Glomerular endothelial cell (primary cell): Measurements from ENCODE around the gene CMTM2. TPM values are rescaled to one million over a fixed set of nuclear protein-coding genes. Genes with fewer than 3 reads are reported as not detected.

Source experiments
- DNase-seq: peaks from one replicate; pipeline ENCODE4 v3.0.0-alpha.2; 2011; ENCODE audit warnings: low read depth, low spot score; ENCODE audit errors: extremely low read depth
- total RNA-seq: library from RNA; depleted of rRNA; stranded (reverse); fragments of >200 nt; gene quantifications from 2 replicates; pipeline ENCODE4 v1.2.3, GENCODE V29; 2015

Gene CMTM2
- total RNA-seq = not detected in 2 replicates

GRCh38 chr16:66578651-66579531 lies at the start of gene CMTM2:
CMTM2 (plus strand) TSS chr16:66579463; CDS start chr16:66579608, 145 bp downstream.
- DNase-seq = no peak

DNA sequence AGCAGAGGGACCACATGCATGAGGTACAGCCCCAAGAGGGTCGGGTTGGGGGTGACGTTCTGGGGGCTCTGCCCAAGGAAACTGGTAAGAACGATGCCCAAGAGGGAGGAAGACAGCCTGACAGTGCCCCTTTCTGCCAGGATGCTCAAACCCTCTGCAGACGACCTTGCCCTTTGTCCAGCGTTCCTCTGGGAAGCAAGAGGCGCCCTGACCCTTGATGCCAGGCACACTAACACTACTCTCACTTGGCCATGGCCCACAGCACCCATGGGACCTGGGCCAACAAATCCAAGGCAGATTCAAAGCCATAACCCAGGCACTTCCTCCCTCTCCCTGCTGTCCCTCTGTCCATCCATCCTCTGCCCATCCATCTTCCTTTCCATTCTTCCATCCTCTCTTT lies 49.8 kb upstream of the CMTM2 start:
- DNase-seq = no peak

GRCh38 chr16:66534376-66534799 lies 44.9 kb upstream of the CMTM2 start:
- no peak for DNase-seq

DNA sequence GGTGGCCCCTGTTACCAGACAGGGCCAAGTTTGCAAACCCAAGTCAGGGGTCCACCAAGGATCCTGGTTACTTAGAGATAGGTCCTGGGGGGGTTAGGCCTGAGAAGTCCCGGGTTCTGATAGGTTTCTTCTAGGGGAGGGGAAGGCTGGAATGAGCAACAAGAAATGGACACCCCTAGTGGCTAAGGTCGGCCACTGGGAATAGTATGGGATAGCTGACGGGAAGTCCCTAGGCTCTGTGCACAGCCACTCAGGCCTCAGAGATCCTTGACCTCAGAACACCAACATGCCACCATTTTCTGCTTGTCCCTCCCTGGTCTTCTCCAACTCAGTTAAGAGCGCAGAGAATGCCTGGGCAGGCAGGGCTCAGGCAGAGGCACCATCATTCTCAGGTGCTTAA lies 42.7 kb upstream of the CMTM2 start:
- DNase-seq = no peak

DNA sequence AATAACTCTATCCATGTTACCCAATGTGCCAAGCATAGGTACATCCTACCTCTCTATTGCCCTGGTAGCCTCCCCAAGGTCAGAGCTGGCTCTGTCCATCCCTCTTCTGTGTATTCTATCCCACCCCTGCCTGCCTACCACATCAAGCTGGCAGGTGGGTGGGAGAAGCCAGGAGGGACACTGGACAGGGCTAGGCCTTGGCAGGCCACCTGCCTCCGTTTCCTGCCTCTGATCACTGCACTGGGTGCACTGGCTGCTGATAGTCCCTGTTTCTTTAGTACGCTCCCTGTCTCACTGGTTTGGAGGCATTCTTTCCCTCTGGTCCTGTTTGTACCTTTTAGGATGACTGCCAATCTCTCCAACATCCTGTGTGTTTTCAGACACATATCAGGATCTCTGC lies 42.0 kb upstream of the CMTM2 start:
- DNase-seq = no peak

- no peak for DNase-seq
Measured at GRCh38 chr16:66538910-66539309, 40.4 kb upstream of the CMTM2 start.

- DNase-seq = no peak
Measured at GRCh38 chr16:66539623-66540469, 39.4 kb upstream of the CMTM2 start.

- no peak for DNase-seq
Measured at GRCh38 chr16:66541388-66542355, 37.6 kb upstream of the CMTM2 start.

DNA sequence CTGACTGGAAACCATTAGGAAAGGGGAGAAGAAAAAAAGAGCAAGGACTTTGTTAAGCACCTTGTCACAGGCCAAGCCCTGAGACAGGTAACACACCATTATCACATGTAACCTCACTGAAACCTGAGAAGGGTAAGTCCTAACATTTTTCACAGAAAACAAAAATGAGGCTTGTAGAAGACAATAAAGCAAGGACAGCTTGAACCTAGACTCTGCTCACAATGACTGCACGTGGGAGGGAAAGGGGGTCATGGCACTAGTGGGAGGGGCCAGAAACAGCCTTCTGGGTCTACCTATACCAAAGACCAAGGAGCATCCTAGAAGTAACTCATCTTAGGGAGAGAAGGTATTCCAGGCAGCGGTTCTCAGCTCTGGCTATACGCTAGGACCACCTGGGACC lies 36.9 kb upstream of the CMTM2 start:
- no peak for DNase-seq

- no peak for DNase-seq
Measured at GRCh38 chr16:66543541-66543940, 35.7 kb upstream of the CMTM2 start.

- no peak for DNase-seq
Measured at GRCh38 chr16:66544016-66544757, 35.1 kb upstream of the CMTM2 start.

DNA sequence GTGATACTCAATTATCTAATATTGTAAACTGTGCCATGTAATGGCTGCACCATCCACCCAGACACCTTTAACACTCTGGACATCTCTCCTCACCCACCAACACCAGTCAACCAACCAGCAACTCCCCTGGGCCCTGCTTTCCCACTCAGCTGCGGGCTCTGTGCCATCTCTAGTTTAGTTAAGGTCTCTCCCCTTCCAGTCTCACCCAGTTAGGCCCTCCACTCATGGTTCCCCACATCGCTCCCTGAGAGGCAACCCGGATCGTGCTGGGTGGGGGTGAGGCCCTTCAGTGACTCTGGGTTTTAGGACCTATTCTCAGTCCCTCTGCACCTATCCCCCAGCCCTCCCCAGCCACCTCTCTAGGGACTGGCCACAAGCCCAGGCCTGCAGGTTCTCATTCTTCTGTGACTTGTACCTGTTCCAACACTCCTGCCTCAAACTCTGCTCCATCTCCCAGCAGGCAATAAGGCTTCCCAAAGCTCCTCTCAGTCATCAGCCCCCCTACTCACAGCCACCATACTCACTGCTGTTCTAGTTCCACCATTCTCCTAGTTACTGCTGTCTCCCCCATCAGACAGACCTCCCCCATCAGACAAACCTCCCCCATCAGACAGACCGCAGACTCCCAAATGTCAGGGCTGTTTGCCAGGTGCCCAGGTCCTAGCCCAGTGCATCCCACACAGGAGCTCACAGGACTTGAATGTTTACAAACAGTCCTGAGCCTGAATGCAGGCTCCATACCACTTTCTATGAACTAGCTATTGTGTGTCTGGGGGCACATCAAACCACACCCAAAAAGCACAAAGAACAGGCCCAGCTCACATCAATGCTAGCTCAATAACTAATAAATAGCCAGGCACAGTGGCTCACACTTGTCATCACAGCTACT lies 31.9 kb upstream of the CMTM2 start:
- no peak for DNase-seq

GRCh38 chr16:66548068-66548467 lies 31.2 kb upstream of the CMTM2 start:
- no peak for DNase-seq

DNA sequence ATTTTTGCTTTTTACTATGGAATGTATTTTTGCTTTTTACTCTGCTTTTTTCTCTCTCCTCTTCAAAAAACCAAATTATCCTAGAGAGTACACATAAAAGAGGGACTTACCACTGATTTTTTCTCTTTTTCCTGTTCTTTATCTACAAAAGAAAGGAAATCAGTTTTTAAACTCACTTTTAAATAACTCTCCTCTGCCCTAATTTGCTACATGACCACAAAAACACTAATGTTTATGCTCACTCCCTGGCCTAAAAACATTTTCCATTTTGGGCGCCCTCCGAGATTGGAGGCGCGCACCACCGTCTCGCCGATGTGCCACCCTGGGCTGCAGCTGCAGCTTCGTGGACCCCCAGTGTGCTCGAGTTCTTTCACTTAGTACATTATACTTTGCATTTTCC lies 30.4 kb upstream of the CMTM2 start:
- DNase-seq = no peak

DNA sequence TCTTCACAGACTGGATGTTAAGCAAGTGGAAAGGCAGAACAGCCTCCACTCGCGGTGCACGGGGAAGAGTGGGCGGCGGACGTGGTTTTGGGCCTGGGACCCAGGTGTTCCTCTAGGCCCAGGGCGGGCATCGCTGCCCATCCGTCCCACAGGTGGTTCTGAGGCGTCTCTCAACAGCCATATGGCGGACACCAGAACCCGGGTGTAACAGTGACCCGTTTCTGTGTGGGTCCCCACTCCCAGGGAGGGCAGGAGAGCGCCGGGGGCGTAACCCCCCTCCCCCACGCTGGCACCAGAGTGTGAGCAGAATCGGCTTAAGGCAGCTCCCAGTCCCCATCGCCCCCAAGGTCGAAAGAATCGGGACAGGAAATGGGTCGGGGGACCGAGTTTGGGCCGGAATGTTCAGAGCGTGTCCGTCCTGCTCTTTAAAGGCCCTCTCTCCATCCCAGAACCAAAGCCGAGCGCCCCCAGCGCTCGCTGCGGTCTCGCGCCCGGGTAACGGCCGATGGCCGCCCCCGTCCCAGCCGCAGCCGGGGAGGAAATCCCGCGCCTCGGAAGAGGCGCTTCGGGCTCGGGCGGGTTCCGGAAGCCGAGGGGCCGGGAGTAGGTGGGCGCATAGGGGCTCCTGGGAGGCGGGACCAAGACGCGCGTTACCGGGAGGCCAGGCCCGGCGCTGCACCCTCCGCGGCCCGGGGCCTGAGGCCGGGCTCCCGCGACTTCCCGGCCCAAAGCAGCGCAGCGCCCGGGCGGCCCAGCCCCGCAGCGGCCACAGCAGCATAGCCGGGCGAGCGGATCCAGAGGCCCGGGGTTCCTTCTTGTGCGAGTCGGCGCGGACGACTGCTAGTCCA lies 29.8 kb upstream of the CMTM2 start, which contains the start of gene TK2:
TSS of gene TK2 (minus strand) at position 839 of the 848 bp plus-strand sequence. CDS start at position 778, 61 bp downstream.
- DNase-seq = no peak

DNA sequence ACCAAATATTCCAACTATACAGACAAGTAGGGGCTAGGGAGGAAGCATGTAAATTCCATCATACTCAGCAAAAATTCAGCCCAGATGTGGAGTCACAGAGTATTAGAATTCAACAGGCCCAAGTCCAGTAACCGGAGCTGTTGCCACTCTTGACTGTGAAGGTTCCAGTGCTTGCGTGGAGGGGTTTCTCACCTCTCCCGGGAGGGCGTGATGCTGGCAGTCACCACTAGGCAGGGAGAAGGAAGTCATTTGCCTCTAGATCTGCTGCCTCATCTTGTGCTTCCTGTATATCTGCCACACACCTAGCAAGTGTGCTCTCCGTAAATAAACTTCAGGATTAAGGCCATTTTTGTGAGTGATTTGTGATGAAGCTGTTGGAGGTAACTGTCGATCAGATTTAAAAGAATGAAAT lies 27.9 kb upstream of the CMTM2 start:
- no peak for DNase-seq

GRCh38 chr16:66551788-66552285 lies 27.4 kb upstream of the CMTM2 start:
- no peak for DNase-seq
